Osteocyte (in vitro differentiated cells): Measurements from ENCODE around the gene COMP. TPM values are rescaled to one million over a fixed set of nuclear protein-coding genes. Genes with fewer than 3 reads are reported as not detected.

ENCODE experiments used
- DNase-seq: peaks from one replicate; pipeline ENCODE4 v3.0.0; 2021; ENCODE audit warnings: mixed read lengths; ENCODE audit not compliant: unreplicated experiment; ENCODE audit errors: extremely low spot score
- H3K27ac Mint-ChIP-seq: one replicate; pipeline ENCODE4 v1.8.0; 2021; ENCODE audit warnings: mild to moderate bottlenecking, mixed read lengths; ENCODE audit not compliant: unreplicated experiment
- H3K27me3 Mint-ChIP-seq: one replicate; pipeline ENCODE4 v1.8.0; 2021; ENCODE audit warnings: mixed read lengths; ENCODE audit not compliant: unreplicated experiment
- H3K36me3 Mint-ChIP-seq: one replicate; pipeline ENCODE4 v1.8.0; 2021; ENCODE audit warnings: mixed read lengths; ENCODE audit not compliant: unreplicated experiment
- H3K4me1 Mint-ChIP-seq: one replicate; pipeline ENCODE4 v1.8.0; 2021; ENCODE audit warnings: mixed read lengths; ENCODE audit not compliant: unreplicated experiment
- H3K4me3 Mint-ChIP-seq: one replicate; pipeline ENCODE4 v1.8.0; 2021; ENCODE audit warnings: mild to moderate bottlenecking, moderate library complexity, mixed read lengths; ENCODE audit not compliant: unreplicated experiment
- H3K9me3 Mint-ChIP-seq: one replicate; pipeline ENCODE4 v1.8.0; 2021; ENCODE audit warnings: mixed read lengths; ENCODE audit not compliant: unreplicated experiment
- CTCF ChIP-seq: fragments of 200-600 bp; sonication (generic); IDR thresholded peaks from 2 replicates; pipeline ENCODE4 v1.5.0; 2021; ENCODE audit warnings: antibody characterized with exemption, mild to moderate bottlenecking, moderate library complexity
- total RNA-seq: library from RNA; stranded (reverse); gene quantifications from 2 replicates; pipeline ENCODE4 v1.2.1, GENCODE V29; 2021

COMP gene
- total RNA-seq, 1 donor from 2014 or later: 0.13 TPM

GRCh38 chr19:18741124-18742121 is 49.7 kb downstream of the COMP start:
- no peak for DNase-seq
- Mint-ChIP-seq H3K9me3 (no peaks in the 10 kb centered on the region), H3K4me3 (no peak overlapping the region), H3K4me1 (peaks cover 3% of the 10 kb centered on the region), H3K27ac (no peak overlapping the region), H3K36me3 (no peaks in the 10 kb centered on the region), H3K27me3 (no peaks in the 10 kb centered on the region)
- no peak for TF ChIP-seq CTCF

- no peaks in the 10 kb centered on the region for H3K9me3 Mint-ChIP-seq
- no peak overlapping the region for H3K27ac Mint-ChIP-seq
- DNase-seq: no peak
- peaks cover 3% of the 10 kb centered on the region for H3K4me1 Mint-ChIP-seq
- TF ChIP-seq CTCF: no peak
- H3K36me3 Mint-ChIP-seq: no peaks in the 10 kb centered on the region
- H3K27me3 Mint-ChIP-seq: no peaks in the 10 kb centered on the region
- H3K4me3 Mint-ChIP-seq: no peak overlapping the region
Observed at GRCh38 chr19:18738961-18739690, 52.0 kb downstream of the COMP start.

GRCh38 chr19:18737954-18738351 is 53.2 kb downstream of the COMP start:
- Mint-ChIP-seq H3K9me3 (no peaks in the 10 kb centered on the region), H3K36me3 (no peaks in the 10 kb centered on the region), H3K27me3 (no peaks in the 10 kb centered on the region), H3K4me3 (no peak overlapping the region), H3K27ac (no peak overlapping the region), H3K4me1 (peaks cover 13% of the 10 kb centered on the region)
- TF ChIP-seq CTCF: no peak
- DNase-seq: no peak

GRCh38 chr19:18737337-18737953 is 53.7 kb downstream of the COMP start:
- no peaks in the 10 kb centered on the region for H3K36me3 Mint-ChIP-seq
- no peak for TF ChIP-seq CTCF
- no peak for DNase-seq
- no peak overlapping the region for H3K27ac Mint-ChIP-seq
- no peaks in the 10 kb centered on the region for H3K27me3 Mint-ChIP-seq
- H3K4me1 Mint-ChIP-seq: peaks cover 13% of the 10 kb centered on the region
- H3K9me3 Mint-ChIP-seq: no peaks in the 10 kb centered on the region
- no peak overlapping the region for H3K4me3 Mint-ChIP-seq
